Right atrium auricular region (tissue), 2 donors: ENCODE results near the gene SLC6A11. TPM values are rescaled to one million over a fixed set of nuclear protein-coding genes. Genes with fewer than 3 reads are reported as not detected.

ENCODE experiments used
- DNase-seq: peaks from one replicate; pipeline ENCODE4 v3.0.0-alpha.2; 2019; ENCODE audit warnings: low spot score
- H3K27ac ChIP-seq, 2 donors: fragments of 200-600 bp; sonication (generic); 1 replicate in 1 of 2; 2 replicates in 1 of 2; pipeline ENCODE4 v1.5.1; 2016 to 2019
- H3K27me3 ChIP-seq, 2 donors: fragments of 200-600 bp; sonication (generic); one replicate each; pipeline versions ENCODE4 v1.5.1 to v1.6.0; 2017 to 2019
- H3K36me3 ChIP-seq: fragments of 200-600 bp; sonication (generic); one replicate; pipeline ENCODE4 v1.5.1; 2016
- H3K4me1 ChIP-seq, 2 donors: fragments of 200-600 bp; sonication (generic); one replicate each; pipeline versions ENCODE4 v1.5.1 to v1.6.0; 2017 to 2019
- H3K4me3 ChIP-seq, 2 donors: fragments of 200-600 bp; sonication (generic); 1 replicate in 1 of 2; 2 replicates in 1 of 2; pipeline ENCODE4 v1.5.1; 2017 to 2019; ENCODE audit warnings: mild to moderate bottlenecking in 1 of 2, moderate library complexity in 1 of 2
- H3K9me3 ChIP-seq, 2 donors: fragments of 200-600 bp; sonication (generic); one replicate each; pipeline ENCODE4 v1.5.1; 2019
- CTCF ChIP-seq, 2 donors: fragments of 200-600 bp; sonication (generic); IDR thresholded peaks; one replicate each; pipeline ENCODE4 v1.5.1; 2019; ENCODE audit warnings: antibody characterized with exemption in 2 of 2
- total RNA-seq, 2 donors: library from RNA; depleted of rRNA; stranded (reverse); fragments of >200 nt; gene quantifications; one replicate each; pipeline ENCODE4 v1.1.0, GENCODE V29; 2016

Gene SLC6A11
- total RNA-seq, result not detected

- peak; percentile 28 for DNase-seq
- H3K4me1 ChIP-seq, result peaks cover 0 to 7% of the 10 kb centered on the region in 2 donors
- no peaks in the 10 kb centered on the region for H3K9me3 ChIP-seq
- H3K36me3 ChIP-seq, result no peaks in the 10 kb centered on the region
- peak within 1 kb of the TSS in 1 of 2 donors; percentile 44 for H3K4me3 ChIP-seq
- H3K27ac ChIP-seq, result no peak within 1 kb of the TSS
- TF ChIP-seq CTCF (IDR thresholded peaks at IDR 0.05), result no peak
- H3K27me3 ChIP-seq, result no peaks in the 10 kb centered on the region
Measured at GRCh38 chr3:10816019-10816862, at the start of gene SLC6A11. Gene SLC6A11 (plus strand): TSS chr3:10816228. CDS start chr3:10816266, 38 bp downstream.

DNA sequence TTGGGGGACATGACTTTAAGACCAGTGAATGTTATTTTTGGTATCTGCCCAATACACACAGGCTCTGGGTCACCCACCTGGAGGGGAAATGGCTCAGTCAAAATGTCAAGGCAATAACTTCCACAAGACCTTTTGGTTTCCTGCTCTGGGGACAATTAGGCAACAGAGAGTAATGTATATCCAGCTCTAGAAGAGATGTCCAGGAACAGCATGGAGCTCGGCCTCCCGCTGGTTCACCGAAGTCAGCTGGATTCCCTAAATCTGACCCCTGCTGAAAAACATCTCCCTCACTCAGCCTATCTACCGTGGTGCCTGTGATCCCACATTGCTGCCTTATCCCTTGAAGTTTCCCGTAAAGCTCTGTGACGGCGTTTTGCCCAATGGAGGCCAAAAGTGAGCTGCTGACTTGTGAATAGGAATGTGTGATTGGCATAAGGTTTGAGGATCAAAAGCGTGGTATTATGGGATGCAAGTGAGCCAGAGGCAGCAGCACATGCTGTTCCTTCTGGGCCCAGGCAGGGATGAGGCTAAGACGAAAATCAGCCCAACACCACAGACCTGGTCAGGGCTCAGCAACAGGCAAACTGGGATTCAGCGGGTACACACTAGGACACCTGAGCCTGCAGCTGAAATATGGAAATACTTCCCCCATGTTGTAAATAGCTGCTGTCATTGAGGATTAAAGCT is 47.2 kb upstream of the SLC6A11 start:
- Histone ChIP-seq H3K27me3 (no peaks in the 10 kb centered on the region), H3K36me3 (no peaks in the 10 kb centered on the region), H3K4me1 (no peaks in the 10 kb centered on the region), H3K9me3 (peaks cover 0 to 11% of the 10 kb centered on the region in 2 donors), H3K4me3 (no peak overlapping the region), H3K27ac (no peak overlapping the region)
- no peak for TF ChIP-seq CTCF (IDR thresholded peaks at IDR 0.05)
- DNase-seq, result no peak

- H3K9me3 ChIP-seq, result peaks cover 0 to 11% of the 10 kb centered on the region in 2 donors
- TF ChIP-seq CTCF (IDR thresholded peaks at IDR 0.05), result no peak
- H3K4me3 ChIP-seq, result no peak overlapping the region
- H3K27ac ChIP-seq, result no peak overlapping the region
- no peak for DNase-seq
- no peaks in the 10 kb centered on the region for H3K36me3 ChIP-seq
- no peaks in the 10 kb centered on the region for H3K4me1 ChIP-seq
- H3K27me3 ChIP-seq, result no peaks in the 10 kb centered on the region
Measured at GRCh38 chr3:10770547-10770946, 45.5 kb upstream of the SLC6A11 start.

DNA sequence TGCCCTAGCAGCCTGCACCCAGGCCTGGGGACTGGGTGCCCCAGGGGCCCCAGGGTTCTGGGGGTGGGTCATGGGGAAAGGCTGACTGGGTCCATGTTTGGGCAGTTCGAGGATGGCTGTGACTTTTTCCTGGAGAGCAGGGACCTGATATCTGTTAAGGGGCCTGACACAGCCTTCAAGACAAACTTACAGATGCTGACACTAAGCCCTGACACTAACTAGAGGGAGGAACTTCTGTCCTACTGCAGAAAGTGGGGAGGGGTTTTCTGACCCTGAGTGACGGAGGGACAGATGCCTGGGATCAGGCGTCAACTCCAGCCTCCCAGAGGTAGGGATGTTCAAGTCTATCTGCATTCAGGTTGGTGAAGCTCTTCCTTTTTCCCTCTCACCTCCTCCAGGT is 45.0 kb upstream of the SLC6A11 start:
- peaks cover 0 to 11% of the 10 kb centered on the region in 2 donors for H3K9me3 ChIP-seq
- H3K36me3 ChIP-seq, result no peaks in the 10 kb centered on the region
- TF ChIP-seq CTCF (IDR thresholded peaks at IDR 0.05), result no peak
- no peak overlapping the region for H3K27ac ChIP-seq
- no peaks in the 10 kb centered on the region for H3K27me3 ChIP-seq
- no peak overlapping the region for H3K4me3 ChIP-seq
- H3K4me1 ChIP-seq, result no peaks in the 10 kb centered on the region
- DNase-seq, result peak; percentile 9

DNA sequence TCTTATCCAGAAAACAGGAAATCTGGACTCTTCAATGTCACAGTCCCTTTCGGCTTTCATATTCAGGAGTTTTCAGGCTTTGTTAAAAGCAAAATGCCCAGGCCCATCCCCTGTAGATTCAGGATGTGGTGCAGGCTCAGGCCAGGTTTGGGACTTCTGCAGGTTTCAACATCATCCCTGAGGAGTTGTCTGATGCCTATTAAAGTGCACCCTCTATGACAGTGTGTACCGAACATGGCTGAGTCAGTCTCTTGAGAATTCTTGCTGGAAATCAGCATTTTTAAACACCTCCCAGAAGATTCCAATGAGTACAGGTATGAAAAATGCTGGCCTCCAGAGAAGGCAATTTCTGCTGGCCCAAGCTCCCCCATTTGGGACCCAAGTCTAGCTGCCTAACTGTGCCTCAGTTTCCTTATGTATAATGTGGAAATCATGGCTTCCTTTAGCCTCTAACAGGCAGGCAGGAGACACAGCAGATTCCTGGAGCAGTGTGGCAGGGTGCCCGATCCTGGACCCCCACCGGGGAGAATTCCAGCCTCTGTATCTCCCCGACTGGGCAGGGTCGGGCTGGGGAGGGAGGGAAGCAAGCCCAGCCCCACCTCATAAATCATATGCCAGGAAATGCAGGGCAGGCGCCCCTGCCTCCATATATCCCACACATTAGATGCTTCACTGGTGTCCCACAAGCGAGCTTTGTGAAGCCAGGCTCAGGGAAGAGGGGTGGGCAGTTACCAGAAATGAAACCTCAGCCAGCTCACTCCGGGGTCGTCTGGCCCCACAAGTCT is 44.4 kb upstream of the SLC6A11 start:
- Histone ChIP-seq H3K27me3 (no peaks in the 10 kb centered on the region), H3K9me3 (peaks cover 0 to 11% of the 10 kb centered on the region in 2 donors), H3K4me3 (no peak overlapping the region), H3K4me1 (no peaks in the 10 kb centered on the region), H3K36me3 (no peaks in the 10 kb centered on the region), H3K27ac (no peak overlapping the region)
- TF ChIP-seq CTCF (IDR thresholded peaks at IDR 0.05), result no peak
- peak; percentile 30 for DNase-seq
